GM18870 (cell line): ENCODE results near the gene CLDN19.

Experiments
- ATAC-seq: cut with Tn5 transposase; IDR thresholded peaks from one replicate; pipeline ENCODE4 v1.9.1; 2021; ENCODE audit warnings: moderate library complexity; ENCODE audit not compliant: unreplicated experiment

Gene CLDN19, protein sequence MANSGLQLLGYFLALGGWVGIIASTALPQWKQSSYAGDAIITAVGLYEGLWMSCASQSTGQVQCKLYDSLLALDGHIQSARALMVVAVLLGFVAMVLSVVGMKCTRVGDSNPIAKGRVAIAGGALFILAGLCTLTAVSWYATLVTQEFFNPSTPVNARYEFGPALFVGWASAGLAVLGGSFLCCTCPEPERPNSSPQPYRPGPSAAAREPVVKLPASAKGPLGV

DNA sequence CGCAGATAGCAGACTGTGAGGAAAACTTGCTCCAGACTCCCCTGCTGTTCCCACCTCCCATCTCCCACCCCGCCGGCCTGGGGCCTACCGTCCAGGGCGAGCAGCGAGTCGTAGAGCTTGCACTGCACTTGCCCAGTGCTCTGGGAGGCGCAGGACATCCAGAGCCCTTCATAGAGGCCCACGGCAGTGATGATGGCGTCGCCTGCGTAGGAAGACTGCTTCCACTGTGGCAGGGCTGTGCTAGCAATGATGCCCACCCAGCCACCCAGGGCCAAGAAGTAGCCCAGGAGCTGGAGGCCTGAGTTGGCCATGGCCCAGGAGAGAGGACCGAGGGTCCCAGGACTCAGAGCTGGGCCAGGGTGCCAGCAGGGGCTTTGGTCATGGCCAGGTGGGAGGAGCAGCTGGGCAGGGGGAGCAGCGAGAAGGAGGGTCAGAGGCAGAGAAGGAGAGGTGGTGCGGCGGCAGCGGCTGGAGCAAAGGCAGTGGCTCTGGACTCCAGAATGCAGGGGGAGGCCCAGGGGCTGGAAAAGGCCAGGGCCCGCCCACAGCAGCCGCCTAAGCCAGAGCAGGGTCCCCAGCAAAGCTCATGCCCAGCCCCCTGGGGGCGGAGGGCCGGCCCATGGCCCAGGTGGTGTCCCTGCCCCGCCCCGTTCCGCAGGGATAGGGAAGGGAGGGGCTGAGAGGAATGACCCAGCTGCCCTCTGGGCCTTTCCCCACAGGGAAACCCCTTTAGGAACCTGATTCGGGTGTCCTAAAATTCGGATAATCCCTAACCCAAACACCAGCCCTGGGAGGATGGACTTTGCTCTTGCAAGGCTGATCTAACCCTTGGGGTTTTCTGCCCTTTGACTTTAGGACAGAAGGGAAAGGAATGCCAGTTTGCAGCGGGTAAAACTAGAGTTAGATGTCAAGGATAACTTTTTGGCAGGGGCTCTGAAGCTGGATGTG is at the start of gene CLDN19:
Gene CLDN19, minus strand, starts transcription at position 484 of the 948 bp plus-strand sequence. Its CDS starts 173 bp downstream, at position 311.
- ATAC-seq = no peak

DNA sequence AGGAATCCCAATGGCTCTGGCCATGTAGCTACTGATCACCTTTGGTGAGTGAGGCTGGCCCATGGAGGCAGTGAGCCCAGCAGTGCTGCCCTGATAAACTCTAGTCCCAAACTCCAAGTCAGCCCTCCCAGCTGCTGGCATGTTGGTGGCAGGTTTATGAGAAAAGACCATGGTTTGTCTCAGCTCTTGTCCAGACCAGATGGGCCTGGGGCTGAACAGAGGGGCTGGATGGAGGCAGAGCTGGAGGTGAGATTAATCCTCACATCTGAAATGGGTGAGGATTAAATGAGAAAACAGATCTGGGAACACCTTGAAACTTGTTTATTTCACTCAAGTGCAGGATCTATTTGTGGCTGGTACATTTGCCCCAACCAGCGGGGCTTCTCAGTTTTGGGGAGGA is 48.0 kb upstream of the CLDN19 start:
- ATAC-seq = no peak

DNA sequence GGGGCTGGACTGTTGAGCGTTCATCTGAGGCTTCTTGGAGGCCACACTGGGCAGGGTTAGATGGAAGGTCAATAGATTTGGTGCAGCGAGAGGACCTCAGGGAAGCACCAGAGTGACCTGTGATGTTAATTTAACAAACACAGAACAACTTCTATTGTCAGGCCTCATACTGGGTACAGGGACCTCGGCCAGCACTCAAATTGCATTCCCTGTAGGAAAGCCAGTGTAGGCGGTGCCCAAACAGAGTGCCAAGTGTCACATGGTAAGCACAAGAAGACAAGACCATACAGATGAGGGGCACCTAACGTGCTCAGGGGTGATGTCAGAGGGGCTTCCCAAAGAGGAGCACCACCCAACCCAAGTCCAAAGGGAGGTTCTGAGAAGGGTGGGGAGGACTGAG is 46.1 kb upstream of the CLDN19 start:
- no peak for ATAC-seq

DNA sequence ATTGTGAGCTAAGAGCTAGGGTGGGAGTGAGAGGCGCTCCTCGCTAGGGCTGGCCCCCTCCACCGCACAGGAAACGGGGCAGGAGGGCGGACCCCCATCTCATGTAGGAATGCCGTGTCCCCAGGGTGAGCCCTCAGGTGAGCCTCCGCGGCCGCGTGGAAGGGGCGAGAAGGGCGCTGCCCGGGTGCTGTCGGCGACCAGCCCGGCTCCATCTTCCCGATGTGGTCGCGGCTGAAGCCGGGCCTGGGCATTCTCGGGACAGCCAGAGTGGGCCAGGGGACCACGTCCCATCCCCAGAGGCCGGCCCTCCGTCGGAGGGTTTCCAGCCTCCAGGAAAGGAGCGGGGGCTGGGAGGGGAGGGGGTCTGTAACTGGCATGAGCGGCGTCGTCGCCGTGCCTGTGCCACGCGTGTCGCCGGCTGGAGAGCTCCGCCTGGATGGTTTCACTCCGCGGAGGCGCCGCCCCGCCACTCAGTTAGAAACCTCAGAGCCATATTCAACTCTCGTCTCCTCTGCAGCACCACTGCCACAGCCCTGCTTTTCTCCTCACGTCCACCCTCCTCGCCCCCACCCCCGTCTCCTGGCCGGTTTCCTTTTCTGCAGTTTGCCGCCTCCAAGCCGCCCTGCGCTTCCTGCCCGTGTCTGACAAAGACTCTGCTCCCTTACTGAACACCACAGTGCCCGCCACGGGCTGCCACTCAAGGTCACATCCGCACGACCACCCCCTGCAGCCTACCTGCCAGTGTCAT is 45.1 kb upstream of the CLDN19 start, which contains the start of gene TMEM269:
Gene TMEM269, plus strand, starts transcription at position 46 of the 748 bp plus-strand sequence. CDS start 4,903 bp downstream, outside the sequence.
- no peak for ATAC-seq

DNA sequence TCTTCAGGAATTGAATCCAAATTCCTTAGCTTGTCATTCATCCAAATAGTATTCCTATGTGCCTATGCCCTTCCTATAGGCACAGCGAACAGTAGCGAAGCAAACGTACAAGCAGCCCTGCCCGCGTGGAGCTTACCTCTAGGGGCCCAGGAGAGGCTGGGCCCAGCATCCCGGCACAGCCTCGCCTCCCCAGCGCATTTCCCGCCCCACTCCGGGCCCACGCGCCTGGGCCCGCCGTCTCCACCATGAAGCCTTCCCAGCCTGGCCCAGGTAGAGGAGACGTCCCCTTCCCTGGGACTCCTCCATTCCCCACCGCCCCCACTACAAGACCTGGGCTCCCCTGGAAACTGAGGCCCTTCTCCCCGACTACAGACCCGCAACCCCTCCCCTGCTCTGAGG is 44.5 kb upstream of the CLDN19 start:
- ATAC-seq = no peak

DNA sequence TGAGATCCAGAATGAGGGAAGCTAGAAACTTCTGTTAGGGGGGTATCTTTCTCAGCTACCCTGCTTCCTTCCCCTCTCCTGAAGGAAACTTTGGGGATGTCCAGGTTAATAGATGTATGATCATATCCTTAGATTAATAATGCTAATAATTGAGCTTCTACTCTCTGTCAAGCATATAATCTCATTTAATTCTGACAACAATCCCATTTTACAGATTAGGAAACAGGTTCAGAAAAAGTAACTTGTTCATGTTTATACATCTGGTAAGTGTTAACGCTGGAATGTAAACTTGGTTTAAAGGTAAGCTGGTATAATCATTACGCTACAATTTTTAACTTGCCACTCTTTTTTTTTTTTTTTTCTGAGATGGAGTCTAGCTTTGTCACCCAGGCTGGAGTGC is 43.1 kb upstream of the CLDN19 start:
- no peak for ATAC-seq

DNA sequence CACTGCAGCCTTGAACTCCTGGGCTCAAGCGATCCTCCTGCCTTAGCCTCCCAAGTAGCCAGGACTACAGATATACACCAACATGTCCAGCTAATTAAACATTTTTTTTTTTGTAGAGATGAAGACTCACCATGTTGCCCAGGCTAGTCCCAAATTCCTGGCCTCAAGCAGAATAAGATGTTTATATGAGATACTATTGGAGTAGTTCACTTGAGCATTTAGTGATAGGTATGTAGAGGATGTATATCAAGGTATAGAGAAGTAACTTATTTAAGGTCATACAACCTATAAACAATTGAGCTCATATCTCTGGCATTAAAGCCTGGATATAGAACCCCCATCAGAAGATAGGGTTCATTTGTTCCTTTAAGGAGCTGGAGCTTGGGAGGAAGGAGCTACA is 40.1 kb upstream of the CLDN19 start:
- ATAC-seq = no peak

DNA sequence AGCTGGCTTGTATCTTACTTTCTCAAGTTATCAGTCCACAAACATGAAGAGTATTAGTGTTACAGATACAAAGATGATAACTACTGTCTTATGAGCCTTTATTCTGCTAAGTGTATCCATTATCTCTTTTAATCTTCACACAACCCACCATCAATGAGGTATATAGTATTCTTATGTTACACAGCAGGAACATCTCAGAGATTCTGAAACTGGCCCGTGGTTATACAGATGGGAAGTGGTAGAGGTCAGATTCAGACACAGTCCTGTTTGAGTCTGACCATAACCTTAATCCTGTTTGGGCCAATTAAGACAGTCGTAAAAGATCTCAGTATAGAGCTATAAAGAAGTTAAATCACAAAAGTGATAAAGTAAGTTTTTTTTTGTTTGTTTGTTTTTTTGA is 39.7 kb upstream of the CLDN19 start:
- no peak for ATAC-seq

DNA sequence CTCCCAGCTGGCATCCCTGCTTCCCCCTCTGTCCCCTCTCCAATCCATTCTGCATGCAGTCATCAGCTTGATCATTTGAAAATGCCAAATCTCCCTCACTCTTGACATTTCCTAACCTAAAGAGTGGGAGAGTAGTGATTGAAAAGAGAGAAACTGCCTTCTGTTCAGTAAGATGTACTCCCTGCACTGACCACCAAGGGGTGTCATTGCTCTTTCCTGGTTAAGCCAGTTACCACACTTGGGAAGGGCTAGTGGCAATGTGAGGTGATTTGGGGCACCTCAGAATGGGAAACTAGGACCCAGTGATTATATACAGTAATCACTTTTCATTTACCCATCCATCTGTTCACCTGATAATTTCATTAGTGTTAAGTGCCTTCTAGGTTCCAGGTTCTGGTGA is 37.8 kb upstream of the CLDN19 start:
- no peak for ATAC-seq

DNA sequence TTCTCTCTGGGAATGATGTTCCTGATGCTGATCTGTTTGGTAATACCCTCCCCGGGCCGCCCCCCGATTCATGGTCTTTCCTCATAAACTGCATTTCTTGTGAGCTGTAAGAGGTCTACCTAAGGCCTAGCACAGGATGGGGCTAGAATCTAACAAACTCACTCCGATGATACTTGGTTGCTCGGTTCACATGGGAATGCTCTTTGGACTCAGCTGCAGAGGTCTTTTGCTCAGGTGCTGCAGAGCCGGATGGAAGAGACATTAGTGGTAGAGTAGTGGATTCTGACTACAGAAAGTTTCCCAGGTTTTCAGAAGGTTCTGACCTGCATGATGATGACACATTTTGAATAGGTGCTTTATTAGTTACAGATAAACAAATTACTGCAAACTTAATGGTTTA is 36.5 kb upstream of the CLDN19 start:
- no peak for ATAC-seq

DNA sequence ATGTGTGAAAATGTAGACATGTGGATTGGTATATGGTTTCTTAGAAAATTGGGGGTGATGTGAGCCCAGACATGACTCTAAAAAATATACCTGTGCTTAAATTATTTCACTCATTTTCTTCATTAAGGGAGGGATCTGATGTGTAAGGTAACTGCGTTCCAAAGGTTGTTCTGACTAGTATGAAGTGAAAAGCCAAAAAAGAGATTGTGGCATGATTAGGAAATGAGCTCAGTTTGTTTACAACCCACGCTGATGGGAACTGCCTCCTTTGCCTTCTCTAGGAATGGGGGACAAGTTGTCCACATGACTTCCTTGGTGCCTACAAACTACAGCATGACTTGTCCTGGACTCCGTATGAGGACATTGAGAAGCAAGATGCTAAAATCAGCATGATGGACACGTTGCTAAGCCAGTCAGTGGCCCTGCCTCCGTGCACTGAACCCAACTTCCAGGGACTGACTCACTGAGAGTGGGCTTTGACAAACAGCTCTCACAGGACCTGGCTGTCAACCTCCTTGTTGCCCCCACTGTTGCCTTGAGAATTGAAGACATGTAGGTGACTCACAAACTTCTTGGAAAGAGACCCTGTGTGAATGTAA is 35.0 kb upstream of the CLDN19 start:
- no peak for ATAC-seq

DNA sequence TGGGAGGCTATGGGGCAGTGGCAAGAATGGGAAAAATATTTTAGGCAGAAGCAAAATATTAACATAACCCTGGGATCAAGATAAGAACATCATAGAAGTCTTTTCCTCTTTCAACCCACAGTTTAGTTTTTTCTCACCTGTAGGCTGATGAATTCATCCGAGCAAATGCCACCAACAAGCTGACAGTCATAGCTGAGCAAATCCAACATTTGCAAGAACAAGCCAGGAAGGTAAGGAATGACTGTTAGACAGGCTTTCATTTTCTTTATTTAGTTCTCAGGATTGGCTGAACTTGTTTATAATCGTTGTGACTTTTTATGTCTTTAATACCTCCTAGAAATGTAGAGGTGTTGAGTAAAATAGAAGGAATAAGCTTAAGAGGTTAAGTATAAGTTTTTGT is 33.4 kb upstream of the CLDN19 start:
- ATAC-seq = no peak

DNA sequence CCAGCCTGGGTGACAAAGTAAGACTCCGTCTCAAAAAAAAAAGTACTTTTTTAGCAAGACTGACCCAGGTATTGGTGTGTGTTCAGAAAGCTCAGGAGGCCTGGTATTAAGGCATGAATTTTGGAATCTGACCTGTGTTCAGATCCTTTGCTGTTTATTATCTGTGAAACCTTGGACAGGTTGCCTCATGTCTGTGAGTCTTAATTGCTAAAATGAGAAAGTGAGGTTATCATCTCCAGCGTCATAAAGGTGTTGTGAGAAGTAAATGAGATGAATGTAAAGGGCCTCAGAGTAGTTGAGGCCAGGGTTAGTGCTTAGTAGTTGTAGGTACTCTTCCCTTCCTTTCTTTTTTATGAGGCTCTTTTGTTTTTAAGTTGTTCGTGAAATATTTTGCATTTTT is 29.8 kb upstream of the CLDN19 start:
- ATAC-seq = no peak

DNA sequence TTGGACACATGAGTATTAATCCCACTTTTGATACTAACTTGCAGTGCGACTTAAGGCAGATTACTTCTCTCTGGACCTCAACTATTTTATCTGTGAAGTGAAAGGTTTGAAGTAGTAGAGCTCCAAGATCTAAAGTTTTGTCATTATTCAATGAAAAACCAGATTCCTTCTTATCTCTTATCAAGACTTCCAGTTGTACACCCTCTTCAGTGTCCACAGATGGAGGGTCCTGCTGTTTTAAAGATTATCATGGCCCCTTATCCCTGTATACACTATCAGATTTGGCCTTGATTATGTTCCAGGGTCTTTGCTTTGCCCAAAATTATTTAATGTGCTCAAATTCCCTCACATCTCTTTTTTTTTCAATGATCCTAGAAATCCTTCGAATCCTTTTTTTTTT is 28.1 kb upstream of the CLDN19 start:
- ATAC-seq = no peak

DNA sequence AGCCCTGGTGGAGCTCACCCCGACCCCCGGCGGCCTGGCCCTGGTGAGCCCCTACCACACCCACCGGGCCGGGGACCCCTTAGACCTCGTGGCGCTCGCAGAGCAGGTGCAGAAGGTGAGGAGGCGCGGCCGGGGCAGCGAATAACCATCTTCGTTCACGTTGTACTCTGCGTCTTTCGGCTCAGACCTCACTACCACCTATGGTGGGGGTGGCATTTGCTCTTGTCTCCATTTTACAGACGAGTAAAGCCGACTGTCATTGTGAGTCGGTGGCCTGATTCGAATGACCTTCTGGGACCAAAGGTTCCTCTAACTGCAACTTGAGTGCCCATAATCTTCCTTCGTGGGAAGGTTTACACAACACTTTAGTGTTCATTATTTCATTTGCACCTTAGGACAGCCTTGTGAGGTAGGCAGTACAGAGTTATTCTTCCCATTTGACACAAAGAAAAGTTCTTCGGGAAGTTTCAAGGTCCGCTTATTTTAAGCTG is 27.5 kb upstream of the CLDN19 start:
- ATAC-seq = peak; percentile 17

DNA sequence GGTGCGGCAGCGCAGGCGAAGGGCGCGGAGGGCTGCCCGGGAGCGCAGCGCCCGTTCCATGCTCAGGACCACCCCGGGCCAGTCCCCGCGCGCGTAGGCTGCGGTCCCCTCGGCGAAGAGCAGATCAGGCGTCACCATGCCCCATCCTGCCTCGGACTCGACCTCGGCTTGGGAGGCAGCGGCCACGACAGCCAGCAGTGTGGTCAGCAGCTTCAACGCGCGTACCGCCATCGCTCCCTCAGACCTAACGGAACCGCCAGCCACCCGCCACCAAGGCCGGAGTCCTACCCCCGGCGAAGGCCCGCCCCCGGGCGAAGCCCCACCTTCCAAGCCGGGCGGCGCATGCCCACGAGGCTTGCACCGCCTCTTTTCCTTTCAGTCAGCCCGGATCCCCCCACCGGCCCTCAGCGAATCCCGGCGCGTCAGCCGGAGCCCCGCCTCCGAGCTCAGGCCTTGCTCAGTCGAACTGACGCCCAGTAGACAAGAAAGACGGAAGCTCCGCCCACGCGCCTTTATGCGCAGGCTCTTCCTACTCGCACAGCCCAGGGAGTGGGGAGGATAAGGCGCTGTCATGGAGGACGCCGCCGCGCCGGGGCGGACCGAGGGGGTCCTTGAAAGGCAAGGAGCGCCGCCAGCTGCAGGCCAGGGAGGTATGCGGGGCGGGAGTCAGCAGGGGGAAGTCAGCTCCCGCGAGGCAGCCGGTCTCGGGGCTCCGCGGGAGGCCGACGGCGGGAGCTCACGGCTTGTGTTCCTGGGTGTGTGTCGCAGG is 26.9 kb upstream of the CLDN19 start, which contains the start of the genes C1orf50 and P3H1:
Gene C1orf50, plus strand, starts transcription at position 509 of the 769 bp plus-strand sequence. Its CDS starts 63 bp downstream, at position 572.
Gene P3H1, minus strand, starts transcription at position 288 of the 769 bp plus-strand sequence. Its CDS starts 57 bp downstream, at position 231.
- ATAC-seq = peak; percentile 92

DNA sequence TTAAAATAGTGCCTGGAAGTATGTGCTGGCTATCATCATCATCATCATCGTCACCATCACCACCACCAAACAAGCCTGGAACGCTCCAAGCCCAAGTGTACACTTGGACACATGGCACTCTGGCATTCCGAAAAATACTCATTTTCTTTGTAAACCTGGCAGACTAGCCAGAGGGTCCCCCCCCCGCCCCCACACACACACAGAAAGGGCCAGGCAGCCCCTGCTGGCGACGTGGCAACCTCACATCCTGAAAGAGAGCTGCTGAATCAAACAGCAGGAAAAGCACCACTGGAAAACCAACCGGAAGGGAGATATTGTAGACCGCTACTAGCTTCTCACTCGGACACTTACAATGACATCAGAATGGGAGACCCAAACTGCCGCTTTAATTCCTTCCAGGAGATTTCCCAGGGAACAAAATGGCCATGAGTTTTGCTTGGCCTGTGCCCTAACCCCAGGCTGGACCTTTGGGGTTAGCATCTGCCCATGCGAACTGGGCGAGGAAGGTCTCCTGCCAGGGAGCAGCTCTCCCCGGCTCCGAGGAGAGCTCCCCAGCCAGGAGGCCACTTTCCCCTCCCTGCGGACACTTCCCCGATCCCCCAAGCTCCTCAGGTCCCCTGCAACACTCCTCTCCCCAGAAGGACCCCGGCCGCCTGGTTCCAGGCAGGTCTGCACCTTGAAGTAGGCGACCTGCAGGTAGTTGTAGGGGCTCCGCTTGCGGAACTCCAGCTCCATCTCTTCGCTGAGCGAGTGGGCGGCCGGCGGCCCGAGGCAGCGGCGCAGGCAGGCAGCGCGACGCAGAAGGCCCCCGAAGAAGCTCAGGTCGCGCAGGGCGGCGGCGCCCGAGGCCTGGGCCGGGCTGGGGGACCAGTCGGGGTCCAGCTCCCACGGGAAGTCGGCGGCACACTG is 26.1 kb upstream of the CLDN19 start:
- ATAC-seq = peak; percentile 18

DNA sequence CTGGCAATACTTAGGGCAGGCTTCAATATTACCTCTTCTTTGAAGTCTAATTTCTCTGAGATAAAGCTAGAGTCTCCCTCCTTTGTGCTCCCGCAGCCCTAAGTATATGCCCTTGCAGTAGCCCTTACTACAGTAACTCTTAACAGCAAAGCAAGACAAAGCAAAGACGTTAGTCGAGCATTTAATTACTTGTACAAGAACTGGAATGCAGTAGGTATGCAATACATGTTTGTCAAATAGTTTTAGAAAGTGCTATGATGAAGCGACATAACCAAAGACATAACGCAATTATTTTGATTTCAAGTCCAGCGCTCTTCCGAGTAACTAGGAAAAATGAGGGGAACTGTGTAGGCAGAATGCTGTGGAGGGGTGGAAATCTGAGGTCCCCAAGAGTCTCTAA is 25.2 kb upstream of the CLDN19 start:
- ATAC-seq = no peak

DNA sequence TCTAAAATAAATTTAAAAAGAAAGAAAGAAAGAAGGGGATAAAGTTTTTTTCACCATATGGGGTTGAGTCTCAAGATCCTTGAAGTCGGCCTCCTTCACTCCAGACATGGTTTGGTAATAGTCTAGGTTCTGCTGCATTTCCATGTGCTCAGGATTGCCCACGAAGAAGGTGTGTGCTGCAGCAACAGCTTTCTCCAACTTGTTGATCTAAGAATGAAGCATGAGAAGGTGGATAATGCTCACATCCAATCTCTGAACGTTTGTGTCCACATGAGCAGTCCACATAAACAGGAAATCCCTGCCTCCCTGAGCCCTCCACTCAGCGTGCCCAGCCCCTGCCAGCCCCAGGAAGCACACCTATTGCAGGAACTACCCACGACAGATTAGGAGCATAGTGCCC is 22.2 kb upstream of the CLDN19 start:
- no peak for ATAC-seq
